ENCODE data around the gene ENDOD1. TPM values are rescaled to one million over a fixed set of nuclear protein-coding genes. Genes with fewer than 3 reads are reported as not detected.

The ENDOD1 gene
- total RNA-seq, 1 experiment from 2014 or later: 32.1 TPM

DNA sequence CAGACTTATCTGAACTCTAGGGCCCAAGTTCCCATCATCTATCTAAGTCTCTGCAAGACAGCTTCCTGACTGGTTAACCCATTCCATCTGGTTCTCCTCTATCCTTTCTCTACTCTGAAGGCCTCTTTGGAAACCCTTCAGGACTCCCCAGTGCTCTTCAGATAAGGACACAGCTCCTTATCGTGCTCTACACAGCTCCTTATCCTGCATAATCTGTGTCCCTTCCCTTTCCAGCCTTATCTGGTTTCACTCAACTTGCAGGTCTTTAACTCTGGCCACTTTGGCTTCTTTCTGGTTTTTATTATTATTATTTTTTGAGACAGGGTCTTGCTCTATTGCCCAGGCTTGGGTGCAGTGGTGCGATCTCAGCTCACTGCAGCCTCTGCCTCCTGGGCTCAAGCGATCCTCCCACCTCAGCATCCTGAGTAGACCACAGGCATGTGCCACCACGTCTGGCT, 10.6 kb downstream of the ENDOD1 start:
- Histone ChIP-seq H3K9me3 (ENCODE audit: low read length) (no peaks in the 10 kb centered on the region), H3K27ac (ENCODE audit: low read length) (no peak overlapping the region), H3K4me3 (ENCODE audit: low read length) (no peak overlapping the region), H3K4me1 (ENCODE audit: insufficient read depth, low read length) (peaks cover 12% of the 10 kb centered on the region), H3K27me3 (ENCODE audit: low read length) (no peaks in the 10 kb centered on the region), H2AFZ (ENCODE audit: low read length) (no peak overlapping the region), H3K4me2 (ENCODE audit: low read length) (no peak overlapping the region), H3K9ac (ENCODE audit: low read length) (no peak overlapping the region), H3K9me2 (replicated peaks; ENCODE audit: low read length) (no peaks in the 10 kb centered on the region), H3K36me3 (ENCODE audit: low read depth, low read length) (no peaks in the 10 kb centered on the region), H4K20me1 (ENCODE audit: low read length) (no peaks in the 10 kb centered on the region), H3K79me2 (ENCODE audit: low read length) (peaks cover 9% of the 10 kb centered on the region; the same call in 1 of the 2 replicates), H3F3A (ENCODE audit: low read length, unreplicated experiment) (no peaks in the 10 kb centered on the region)
- CTCF ChIA-PET: no interaction called here
- TF ChIP-seq EZH2 (IDR thresholded peaks at IDR 0.05; ENCODE audit: low read length, unreplicated experiment): no peak
- no peak for TF ChIP-seq CTCF (conservative IDR thresholded peaks at IDR 0.05; ENCODE audit: low read depth, low read length)
- no peak for TF ChIP-seq EZH2phosphoT487 (IDR thresholded peaks at IDR 0.05; ENCODE audit: borderline replicate concordance, low read length)
- intact Hi-C loops (cut with micrococcal nuclease): no loop called here
- POLR2A ChIA-PET (ENCODE audit: unreplicated experiment): no interaction called here
- ATAC-seq: no peak
- BruUV-seq (replicated peaks): no TSS peak
- no peak for DNase-seq

DNA sequence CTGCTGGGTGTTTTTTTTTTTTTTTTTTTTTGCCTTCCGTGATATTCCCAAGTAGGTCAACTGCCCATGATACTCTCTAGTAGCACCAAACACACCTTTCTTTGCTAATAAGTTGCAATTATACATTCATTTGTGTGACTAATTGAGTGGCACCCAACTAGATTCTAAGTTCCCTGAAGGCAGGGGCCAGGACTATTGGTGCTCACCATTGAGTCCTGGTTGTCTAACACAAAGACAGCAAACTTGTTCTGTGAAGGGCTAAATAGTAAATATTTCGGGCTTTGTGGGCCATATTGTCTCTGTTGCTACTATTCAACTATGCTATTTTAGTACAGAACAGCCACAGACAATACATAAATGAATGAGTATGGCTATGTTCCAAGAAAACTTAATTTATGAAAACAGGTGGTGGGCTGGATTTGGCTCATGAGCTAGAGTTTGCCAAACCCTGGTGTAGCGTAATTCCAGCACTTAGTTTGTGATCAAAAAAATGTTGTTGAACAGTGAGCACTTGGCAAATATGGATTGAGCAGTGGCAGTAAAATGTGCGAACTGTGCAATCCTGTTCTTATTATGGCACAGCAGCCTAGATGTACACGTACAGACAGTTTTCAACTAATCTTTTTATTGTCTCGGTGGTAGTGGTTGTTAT, 11.3 kb downstream of the ENDOD1 start:
- intact Hi-C loops (cut with micrococcal nuclease): no loop called here
- POLR2A ChIA-PET (ENCODE audit: unreplicated experiment): no interaction called here

More for the DNA sequence above, 11.3 kb downstream of the ENDOD1 start:
- no peak overlapping the region for H3K9ac ChIP-seq (ENCODE audit: low read length)
- no peaks in the 10 kb centered on the region for H3F3A ChIP-seq (ENCODE audit: low read length, unreplicated experiment)
- H3K79me2 ChIP-seq (ENCODE audit: low read length): peaks cover 9% of the 10 kb centered on the region; the same call in 1 of the 2 replicates
- TF ChIP-seq EZH2phosphoT487 (IDR thresholded peaks at IDR 0.05; ENCODE audit: borderline replicate concordance, low read length): no peak
- no peak for TF ChIP-seq EZH2 (IDR thresholded peaks at IDR 0.05; ENCODE audit: low read length, unreplicated experiment)
- TF ChIP-seq CTCF (conservative IDR thresholded peaks at IDR 0.05; ENCODE audit: low read depth, low read length): no peak
- H3K9me3 ChIP-seq (ENCODE audit: low read length): no peaks in the 10 kb centered on the region
- no peaks in the 10 kb centered on the region for H3K27me3 ChIP-seq (ENCODE audit: low read length)
- no peak overlapping the region for H2AFZ ChIP-seq (ENCODE audit: low read length)
- DNase-seq (no peak), ATAC-seq (no peak)
- H3K9me2 ChIP-seq (replicated peaks; ENCODE audit: low read length): no peaks in the 10 kb centered on the region
- H3K4me3 ChIP-seq (ENCODE audit: low read length): no peak overlapping the region
- peaks cover 7% of the 10 kb centered on the region for H3K4me1 ChIP-seq (ENCODE audit: insufficient read depth, low read length)
- no peaks in the 10 kb centered on the region for H4K20me1 ChIP-seq (ENCODE audit: low read length)
- H3K27ac ChIP-seq (ENCODE audit: low read length): no peak overlapping the region
- CTCF ChIA-PET: no interaction called here
- no peaks in the 10 kb centered on the region for H3K36me3 ChIP-seq (ENCODE audit: low read depth, low read length)
- no peak overlapping the region for H3K4me2 ChIP-seq (ENCODE audit: low read length)
- BruUV-seq (replicated peaks): no TSS peak
